ENCODE measurements around the gene ZNF385B. TPM values are rescaled to one million over a fixed set of nuclear protein-coding genes. Genes with fewer than 3 reads are reported as not detected.

Gene ZNF385B
- total and polyA plus RNA-seq, 4 donors = 13.5 to 70.8 (median 45.2) TPM

DNA sequence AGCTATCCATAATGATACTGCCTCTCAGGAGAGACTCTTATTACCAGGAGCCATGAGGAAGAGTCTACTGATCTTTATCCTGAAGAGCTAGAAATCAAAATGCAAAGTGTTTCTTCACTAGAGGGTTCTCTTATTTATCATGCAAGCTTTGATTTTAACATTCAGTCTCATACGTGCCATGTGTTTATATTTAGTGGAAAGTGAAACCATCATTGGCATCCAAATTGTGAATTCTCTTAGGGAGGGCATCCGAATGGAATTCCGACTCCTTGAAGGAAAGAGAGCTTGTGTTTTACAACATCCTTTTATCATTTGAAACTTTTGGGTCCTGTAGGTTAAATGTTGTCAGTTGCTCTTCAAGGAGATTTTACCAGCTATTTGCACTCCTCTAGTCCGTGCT is 426.4 kb downstream of the ZNF385B start:
- no peaks in the 10 kb centered on the region for H3K4me1 ChIP-seq (ENCODE audit: control insufficient read depth in 5 of 5, insufficient read depth in 5 of 5, low read length in 5 of 5)
- peaks cover 0 to under 1% (median 0%) of the 10 kb centered on the region in 3 donors for H3K27me3 ChIP-seq (ENCODE audit: control insufficient read depth in 3 of 3, insufficient read depth in 3 of 3, low read length in 2 of 3)
- H3K27ac ChIP-seq (ENCODE audit: low read depth in 1 of 2, low read length in 1 of 2) = no peak overlapping the region
- no peak overlapping the region for H3K9ac ChIP-seq (ENCODE audit: insufficient read depth in 1 of 2, low read length in 2 of 2)
- H3K36me3 ChIP-seq (ENCODE audit: control insufficient read depth in 4 of 4, insufficient read depth in 4 of 4, low read length in 4 of 4) = no peaks in the 10 kb centered on the region
- H3K9me3 ChIP-seq (ENCODE audit: control insufficient read depth in 4 of 4, insufficient read depth in 3 of 4, low read length in 3 of 4) = no peaks in the 10 kb centered on the region
- TF ChIP-seq, protein P1, sequence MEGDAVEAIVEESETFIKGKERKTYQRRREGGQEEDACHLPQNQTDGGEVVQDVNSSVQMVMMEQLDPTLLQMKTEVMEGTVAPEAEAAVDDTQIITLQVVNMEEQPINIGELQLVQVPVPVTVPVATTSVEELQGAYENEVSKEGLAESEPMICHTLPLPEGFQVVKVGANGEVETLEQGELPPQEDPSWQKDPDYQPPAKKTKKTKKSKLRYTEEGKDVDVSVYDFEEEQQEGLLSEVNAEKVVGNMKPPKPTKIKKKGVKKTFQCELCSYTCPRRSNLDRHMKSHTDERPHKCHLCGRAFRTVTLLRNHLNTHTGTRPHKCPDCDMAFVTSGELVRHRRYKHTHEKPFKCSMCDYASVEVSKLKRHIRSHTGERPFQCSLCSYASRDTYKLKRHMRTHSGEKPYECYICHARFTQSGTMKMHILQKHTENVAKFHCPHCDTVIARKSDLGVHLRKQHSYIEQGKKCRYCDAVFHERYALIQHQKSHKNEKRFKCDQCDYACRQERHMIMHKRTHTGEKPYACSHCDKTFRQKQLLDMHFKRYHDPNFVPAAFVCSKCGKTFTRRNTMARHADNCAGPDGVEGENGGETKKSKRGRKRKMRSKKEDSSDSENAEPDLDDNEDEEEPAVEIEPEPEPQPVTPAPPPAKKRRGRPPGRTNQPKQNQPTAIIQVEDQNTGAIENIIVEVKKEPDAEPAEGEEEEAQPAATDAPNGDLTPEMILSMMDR (IDR thresholded peaks at IDR 0.05; ENCODE audit: control extremely low read depth, extremely low read depth) = no peak
- 78 to 81% methylated on average over 4 of the region's 4 CpGs for WGBS, 2 donors
- ATAC-seq (ENCODE audit: insufficient read depth, low FRiP score) (no peak), DNase-seq (no peak)
- H3K4me3 ChIP-seq = no peak overlapping the region

DNA sequence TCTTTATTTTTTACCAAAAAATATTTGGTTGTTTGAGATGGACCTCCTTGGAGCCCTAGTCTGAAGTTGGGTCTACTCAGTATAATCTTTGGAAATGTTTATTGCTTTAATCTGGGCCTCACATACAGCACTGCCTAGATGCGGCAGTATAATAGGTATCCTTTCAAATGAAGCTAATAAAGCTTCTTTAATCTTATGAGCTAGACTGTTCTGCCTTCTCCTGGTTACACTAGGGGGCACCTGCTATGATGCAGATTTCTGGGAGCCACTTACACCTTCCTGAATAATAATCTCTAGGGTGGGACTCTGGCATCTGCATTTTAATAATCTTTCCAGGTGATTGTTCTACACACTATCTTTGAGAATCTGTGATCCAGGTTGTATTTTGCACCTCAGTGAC is 427.1 kb downstream of the ZNF385B start:
- TF ChIP-seq, protein P1 (IDR thresholded peaks at IDR 0.05; ENCODE audit: control extremely low read depth, extremely low read depth) = no peak
- Histone ChIP-seq H3K36me3 (ENCODE audit: control insufficient read depth in 4 of 4, insufficient read depth in 4 of 4, low read length in 4 of 4) (no peaks in the 10 kb centered on the region), H3K4me1 (ENCODE audit: control insufficient read depth in 5 of 5, insufficient read depth in 5 of 5, low read length in 5 of 5) (no peaks in the 10 kb centered on the region), H3K27me3 (ENCODE audit: control insufficient read depth in 3 of 3, insufficient read depth in 3 of 3, low read length in 2 of 3) (peaks cover 0 to 3% (median 0%) of the 10 kb centered on the region in 3 donors), H3K4me3 (no peak overlapping the region), H3K9ac (ENCODE audit: insufficient read depth in 1 of 2, low read length in 2 of 2) (no peak overlapping the region), H3K27ac (ENCODE audit: low read depth in 1 of 2, low read length in 1 of 2) (no peak overlapping the region), H3K9me3 (ENCODE audit: control insufficient read depth in 4 of 4, insufficient read depth in 3 of 4, low read length in 3 of 4) (no peaks in the 10 kb centered on the region)
- 99 to 100% methylated on average over 1 of the region's 1 CpG for WGBS, 2 donors
- no peak for DNase-seq
- no peak for ATAC-seq (ENCODE audit: insufficient read depth, low FRiP score)

DNA sequence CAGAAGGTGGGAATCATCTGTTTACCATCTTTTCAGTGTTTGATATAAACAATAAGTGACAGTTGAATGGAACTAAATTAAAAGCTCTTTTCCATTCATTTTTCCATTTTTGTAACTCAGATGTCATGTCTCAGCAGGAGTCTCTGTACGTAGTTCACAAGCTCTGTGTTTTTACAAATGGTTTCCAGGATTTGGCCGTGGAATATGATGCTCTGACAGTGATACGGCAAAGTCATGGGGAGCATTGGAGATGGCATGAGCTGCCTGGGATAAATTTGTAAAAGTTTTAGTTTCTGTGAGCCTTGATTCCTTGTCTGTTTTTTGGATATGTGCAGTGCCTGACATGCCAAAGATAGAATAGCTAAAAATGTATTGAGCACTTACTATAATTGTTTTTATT is 428.7 kb downstream of the ZNF385B start:
- H3K36me3 ChIP-seq (ENCODE audit: control insufficient read depth in 4 of 4, insufficient read depth in 4 of 4, low read length in 4 of 4) = no peaks in the 10 kb centered on the region
- H3K27me3 ChIP-seq (ENCODE audit: control insufficient read depth in 3 of 3, insufficient read depth in 3 of 3, low read length in 2 of 3) = peaks cover 0 to 3% (median 0%) of the 10 kb centered on the region in 3 donors
- 77 to 88% methylated on average over 3 of the region's 3 CpGs for WGBS, 2 donors
- H3K9ac ChIP-seq (ENCODE audit: insufficient read depth in 1 of 2, low read length in 2 of 2) = no peak overlapping the region
- TF ChIP-seq, protein P1 (IDR thresholded peaks at IDR 0.05; ENCODE audit: control extremely low read depth, extremely low read depth) = no peak
- ATAC-seq (ENCODE audit: insufficient read depth, low FRiP score) (no peak), DNase-seq (no peak)
- no peaks in the 10 kb centered on the region for H3K9me3 ChIP-seq (ENCODE audit: control insufficient read depth in 4 of 4, insufficient read depth in 3 of 4, low read length in 3 of 4)
- peaks cover 0 to 12% (median 0%) of the 10 kb centered on the region in 5 donors for H3K4me1 ChIP-seq (ENCODE audit: control insufficient read depth in 5 of 5, insufficient read depth in 5 of 5, low read length in 5 of 5)
- H3K4me3 ChIP-seq = no peak overlapping the region
- no peak overlapping the region for H3K27ac ChIP-seq (ENCODE audit: low read depth in 1 of 2, low read length in 1 of 2)

DNA sequence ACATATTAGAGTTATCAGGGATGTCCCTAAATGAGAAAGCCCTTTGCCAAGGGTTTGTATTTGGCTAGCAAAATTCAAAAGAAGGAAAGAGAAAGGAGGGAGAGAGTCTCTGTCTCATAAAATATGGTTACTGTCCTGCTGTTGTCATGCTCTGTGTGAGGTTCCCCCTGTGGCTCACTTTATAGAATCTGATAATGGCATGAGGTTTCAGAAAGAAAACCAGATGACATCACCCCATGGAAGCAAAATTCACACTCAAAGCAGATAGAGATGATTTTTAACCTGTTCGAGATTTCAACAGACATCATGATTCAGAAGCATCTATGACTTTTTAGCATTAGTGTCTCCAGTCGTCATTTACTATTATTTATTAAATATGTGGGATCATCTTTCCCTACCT is 431.8 kb downstream of the ZNF385B start:
- H3K9ac ChIP-seq (ENCODE audit: insufficient read depth in 1 of 2, low read length in 2 of 2) = no peak overlapping the region
- no peaks in the 10 kb centered on the region for H3K9me3 ChIP-seq (ENCODE audit: control insufficient read depth in 4 of 4, insufficient read depth in 3 of 4, low read length in 3 of 4)
- WGBS, 2 donors = 90 to 94% methylated on average over 2 of the region's 2 CpGs
- ATAC-seq (ENCODE audit: insufficient read depth, low FRiP score) (no peak), DNase-seq (no peak)
- peaks cover 0 to 12% (median 0%) of the 10 kb centered on the region in 5 donors for H3K4me1 ChIP-seq (ENCODE audit: control insufficient read depth in 5 of 5, insufficient read depth in 5 of 5, low read length in 5 of 5)
- H3K36me3 ChIP-seq (ENCODE audit: control insufficient read depth in 4 of 4, insufficient read depth in 4 of 4, low read length in 4 of 4) = no peaks in the 10 kb centered on the region
- H3K27ac ChIP-seq (ENCODE audit: low read depth in 1 of 2, low read length in 1 of 2) = no peak overlapping the region
- TF ChIP-seq, protein P1 (IDR thresholded peaks at IDR 0.05; ENCODE audit: control extremely low read depth, extremely low read depth) = no peak
- H3K27me3 ChIP-seq (ENCODE audit: control insufficient read depth in 3 of 3, insufficient read depth in 3 of 3, low read length in 2 of 3) = peaks cover 0 to 3% (median 0%) of the 10 kb centered on the region in 3 donors
- no peak overlapping the region for H3K4me3 ChIP-seq

Measured in lung (tissue), 12 donors.